Activated CD8-positive, alpha-beta memory T cell treated with anti-CD3 and anti-CD28 coated beads for 48 hours (primary cell): ENCODE data around the gene FHIT.

Source experiments
- DNase-seq, 3 experiments: peaks; one replicate each; pipeline ENCODE4 v3.0.0-alpha.2; 2020; ENCODE audit warnings: low read depth in 2 of 3, low spot score in 2 of 3

The FHIT gene

GRCh38 chr3:60086811-60087210 is 1164.4 kb downstream of the FHIT start:
- DNase-seq = peak in 1 of 3 experiments; percentile 10

GRCh38 chr3:60085649-60086048 is 1165.6 kb downstream of the FHIT start:
- no peak for DNase-seq

GRCh38 chr3:60081381-60082095 is 1169.7 kb downstream of the FHIT start:
- no peak for DNase-seq

GRCh38 chr3:60080648-60081047 is 1170.6 kb downstream of the FHIT start:
- no peak for DNase-seq

GRCh38 chr3:60079076-60079475 is 1172.2 kb downstream of the FHIT start:
- no peak for DNase-seq

- DNase-seq = no peak
Observed at GRCh38 chr3:60076331-60076730, 1174.9 kb downstream of the FHIT start.

GRCh38 chr3:60073942-60074341 is 1177.3 kb downstream of the FHIT start:
- DNase-seq = no peak

GRCh38 chr3:60073228-60073627 is 1178.0 kb downstream of the FHIT start:
- no peak for DNase-seq

- no peak for DNase-seq
Observed at GRCh38 chr3:60070366-60070765, 1180.9 kb downstream of the FHIT start.

GRCh38 chr3:60065227-60065868 is 1185.9 kb downstream of the FHIT start:
- DNase-seq = no peak

- no peak for DNase-seq
Observed at GRCh38 chr3:60064210-60065178, 1186.8 kb downstream of the FHIT start.

GRCh38 chr3:60056404-60056803 is 1194.8 kb downstream of the FHIT start:
- DNase-seq = no peak

- DNase-seq = no peak
Observed at GRCh38 chr3:60055765-60056164, 1195.5 kb downstream of the FHIT start.

- DNase-seq = no peak
Observed at GRCh38 chr3:60053526-60054265, 1197.6 kb downstream of the FHIT start.

- DNase-seq = peak in 2 of 3 experiments; percentile 1
Observed at GRCh38 chr3:60048447-60048848, 1202.8 kb downstream of the FHIT start.

GRCh38 chr3:60047426-60048200 is 1203.6 kb downstream of the FHIT start:
- no peak for DNase-seq

- no peak for DNase-seq
Observed at GRCh38 chr3:60046210-60046609, 1205.0 kb downstream of the FHIT start.

GRCh38 chr3:60045686-60046085 is 1205.6 kb downstream of the FHIT start:
- DNase-seq = no peak

- no peak for DNase-seq
Observed at GRCh38 chr3:60036803-60037202, 1214.4 kb downstream of the FHIT start.

GRCh38 chr3:60033901-60034453 is 1217.3 kb downstream of the FHIT start:
- DNase-seq = no peak
